Erythroblast (primary cell): ENCODE data around the gene WFDC9.

Experiments used
- GATA1 ChIP-seq: IDR thresholded peaks from 2 replicates; pipeline ENCODE4 v1.6.1; 2011; ENCODE audit warnings: low read depth, mild to moderate bottlenecking, control low read depth, low read length, moderate library complexity
- POLR2A ChIP-seq: IDR thresholded peaks from 2 replicates; pipeline ENCODE4 v1.6.1; 2011; ENCODE audit warnings: mild to moderate bottlenecking, low read length

GRCh38 chr20:45631184-45631583 lies at the start of gene WFDC9:
- TF ChIP-seq POLR2A (no peak), GATA1 (no peak)
